ENCODE measurements around the gene ARHGAP15. TPM values are rescaled to one million over a fixed set of nuclear protein-coding genes. Genes with fewer than 3 reads are reported as not detected.

ARHGAP15 gene
- total RNA-seq, 4 donors from 2014 or later, result 1.2 to 6.0 (median 3.4) TPM

- H3K27ac ChIP-seq, result no peak overlapping the region
- no peaks in the 10 kb centered on the region for H3K36me3 ChIP-seq
- TF ChIP-seq CTCF (IDR thresholded peaks at IDR 0.05) (no peak), POLR2AphosphoS5 (IDR thresholded peaks at IDR 0.05) (no peak), EP300 (IDR thresholded peaks at IDR 0.05) (no peak), POLR2A (IDR thresholded peaks at IDR 0.05) (no peak)
- WGBS, result 70% methylated on average over 4 of the region's 4 CpGs
- no peak for DNase-seq (ENCODE audit: low spot score in 2 of 2)
- H3K4me3 ChIP-seq, result no peak overlapping the region
- no peaks in the 10 kb centered on the region for H3K27me3 ChIP-seq
- no peaks in the 10 kb centered on the region for H3K4me1 ChIP-seq
- no peaks in the 10 kb centered on the region for H3K9me3 ChIP-seq
Measured at GRCh38 chr2:143334837-143335236, 205.6 kb downstream of the ARHGAP15 start.

- Histone ChIP-seq H3K4me3 (no peak overlapping the region), H3K9me3 (no peaks in the 10 kb centered on the region), H3K27me3 (no peaks in the 10 kb centered on the region), H3K36me3 (no peaks in the 10 kb centered on the region), H3K4me1 (no peaks in the 10 kb centered on the region), H3K27ac (no peak overlapping the region)
- DNase-seq (ENCODE audit: low spot score in 2 of 2), result no peak
- WGBS, result 93% methylated on average over 1 of the region's 1 CpG
- no peak for TF ChIP-seq CTCF (IDR thresholded peaks at IDR 0.05)
- no peak for TF ChIP-seq POLR2A (IDR thresholded peaks at IDR 0.05)
- no peak for TF ChIP-seq EP300 (IDR thresholded peaks at IDR 0.05)
- no peak for TF ChIP-seq POLR2AphosphoS5 (IDR thresholded peaks at IDR 0.05)
Measured at GRCh38 chr2:143336719-143337210, 207.5 kb downstream of the ARHGAP15 start.

- Histone ChIP-seq H3K4me1 (no peaks in the 10 kb centered on the region), H3K27me3 (no peaks in the 10 kb centered on the region), H3K9me3 (no peaks in the 10 kb centered on the region), H3K36me3 (no peaks in the 10 kb centered on the region), H3K27ac (no peak overlapping the region), H3K4me3 (no peak overlapping the region)
- TF ChIP-seq EP300 (IDR thresholded peaks at IDR 0.05) (no peak), CTCF (IDR thresholded peaks at IDR 0.05) (no peak), POLR2AphosphoS5 (IDR thresholded peaks at IDR 0.05) (no peak), POLR2A (IDR thresholded peaks at IDR 0.05) (no peak)
- 92% methylated on average over 2 of the region's 2 CpGs for WGBS
- no peak for DNase-seq (ENCODE audit: low spot score in 2 of 2)
Measured at GRCh38 chr2:143341478-143341877, 212.3 kb downstream of the ARHGAP15 start.

GRCh38 chr2:143344780-143345179 lies 215.6 kb downstream of the ARHGAP15 start:
- H3K27ac ChIP-seq, result no peak overlapping the region
- no peaks in the 10 kb centered on the region for H3K36me3 ChIP-seq
- WGBS, result 97% methylated on average over 2 of the region's 2 CpGs
- no peaks in the 10 kb centered on the region for H3K4me1 ChIP-seq
- H3K9me3 ChIP-seq, result no peaks in the 10 kb centered on the region
- no peak for DNase-seq (ENCODE audit: low spot score in 2 of 2)
- no peaks in the 10 kb centered on the region for H3K27me3 ChIP-seq
- TF ChIP-seq POLR2A (IDR thresholded peaks at IDR 0.05) (no peak), EP300 (IDR thresholded peaks at IDR 0.05) (no peak), CTCF (IDR thresholded peaks at IDR 0.05) (no peak), POLR2AphosphoS5 (IDR thresholded peaks at IDR 0.05) (no peak)
- H3K4me3 ChIP-seq, result no peak overlapping the region

GRCh38 chr2:143345887-143346787 lies 216.9 kb downstream of the ARHGAP15 start:
- DNase-seq (ENCODE audit: low spot score in 2 of 2), result no peak
- 62% methylated on average over 9 of the region's 9 CpGs for WGBS
- Histone ChIP-seq H3K27me3 (no peaks in the 10 kb centered on the region), H3K36me3 (no peaks in the 10 kb centered on the region), H3K9me3 (no peaks in the 10 kb centered on the region), H3K27ac (no peak overlapping the region), H3K4me1 (no peaks in the 10 kb centered on the region), H3K4me3 (no peak overlapping the region)
- TF ChIP-seq EP300 (IDR thresholded peaks at IDR 0.05), result no peak
- TF ChIP-seq CTCF (IDR thresholded peaks at IDR 0.05), result no peak
- no peak for TF ChIP-seq POLR2A (IDR thresholded peaks at IDR 0.05)
- no peak for TF ChIP-seq POLR2AphosphoS5 (IDR thresholded peaks at IDR 0.05)

Data from suprapubic skin (tissue), 4 donors.